Erythroblast (primary cell): ENCODE results near the gene BACH2.

Experiments used
- GATA1 ChIP-seq: IDR thresholded peaks from 2 replicates; pipeline ENCODE4 v1.6.1; 2011; ENCODE audit warnings: low read depth, mild to moderate bottlenecking, control low read depth, low read length, moderate library complexity
- POLR2A ChIP-seq: IDR thresholded peaks from 2 replicates; pipeline ENCODE4 v1.6.1; 2011; ENCODE audit warnings: mild to moderate bottlenecking, low read length

DNA sequence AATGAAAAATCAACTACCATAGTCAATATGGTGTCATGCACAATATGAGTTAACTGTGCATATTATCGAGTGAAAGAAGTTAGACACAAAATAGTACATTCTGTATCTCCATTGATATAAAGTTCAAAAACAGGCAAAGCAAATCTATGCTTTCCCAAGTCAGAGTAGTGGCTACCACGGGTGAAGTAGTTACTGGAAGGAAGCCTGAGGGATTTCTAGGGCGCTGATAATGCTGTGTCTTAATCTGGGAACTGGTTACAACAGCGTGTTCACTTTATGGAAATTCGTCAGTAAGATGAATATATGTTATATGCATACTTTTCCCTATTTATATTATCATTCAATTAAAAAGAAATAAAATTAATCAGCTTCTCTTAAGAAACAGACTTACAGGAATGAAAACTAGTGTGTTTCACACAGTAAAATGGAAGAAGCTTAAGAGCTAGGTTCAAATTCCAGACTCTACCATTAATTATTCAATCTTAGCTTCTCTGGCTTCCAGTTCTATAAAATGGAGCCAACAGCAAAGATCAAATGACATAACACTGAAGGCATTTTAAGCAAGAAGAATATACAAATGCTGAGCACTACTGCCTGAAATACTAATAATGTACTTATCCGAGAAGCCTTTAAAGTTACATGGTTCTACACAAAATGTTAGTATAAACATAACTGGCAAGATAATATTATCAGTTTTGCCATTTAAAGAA, 19.2 kb downstream of the BACH2 start:
- TF ChIP-seq POLR2A (no peak), GATA1 (no peak)
